Peyer's patch (tissue), 4 donors: ENCODE data around the gene AGAP1.

Experiments used
- CTCF ChIP-seq, 6 experiments: fragments of 450-650 bp in 4 of 6; fragments of 200-600 bp in 2 of 6; sonication (generic) in 1 of 6; IDR thresholded peaks; one replicate each; pipeline ENCODE4 v1.5.1; 2017 to 2019; ENCODE audit warnings: antibody characterized with exemption in 6 of 6, mild to moderate bottlenecking in 3 of 6, moderate library complexity in 1 of 6
- POLR2A ChIP-seq, 2 donors: fragments of 450-650 bp; IDR thresholded peaks; one replicate each; pipeline ENCODE4 v1.5.1; 2017; ENCODE audit warnings: antibody characterized with exemption in 2 of 2, mild to moderate bottlenecking in 2 of 2, moderate library complexity in 2 of 2

GRCh38 chr2:236056141-236056540 lies 562.3 kb downstream of the AGAP1 start:
- TF ChIP-seq POLR2A (IDR thresholded peaks at IDR 0.05) (no peak), CTCF (IDR thresholded peaks at IDR 0.05) (no peak)
